Activated CD4-positive, alpha-beta T cell treated with anti-CD3 and anti-CD28 coated beads, Interleukin-2, amount 10 ng/mL, durations not matched to agents 7 days and 5 days (primary cell): ENCODE results near the gene MCM3AP. TPM values are rescaled to one million over a fixed set of nuclear protein-coding genes. Genes with fewer than 3 reads are reported as not detected.

Source experiments
- CTCF ChIA-PET: fragments of 350-600 bp; sonication (Branson Sonifier 250); formaldehyde crosslinking; loops from one replicate; lab custom pipeline; 2021; ENCODE audit warnings: antibody characterized with exemption; lab: Charles Lee
- POLR2A ChIA-PET: fragments of 350-600 bp; sonication (Branson Sonifier 250); formaldehyde crosslinking; loops from one replicate; lab custom pipeline; 2021; ENCODE audit warnings: antibody characterized with exemption; lab: Charles Lee
- DNase-seq: peaks from one replicate; pipeline ENCODE4 v3.0.0-alpha.2; 2020
- H3K27ac Mint-ChIP-seq: one replicate; pipeline ENCODE4 v1.8.0; 2021; ENCODE audit warnings: mild to moderate bottlenecking, moderate library complexity, mixed read lengths
- H3K27me3 Mint-ChIP-seq: one replicate; pipeline ENCODE4 v1.8.0; 2021; ENCODE audit warnings: mixed read lengths
- H3K36me3 Mint-ChIP-seq: one replicate; pipeline ENCODE4 v1.8.0; 2021; ENCODE audit warnings: low read depth, mixed read lengths
- H3K4me1 Mint-ChIP-seq: one replicate; pipeline ENCODE4 v1.8.0; 2021; ENCODE audit warnings: mixed read lengths
- H3K4me3 Mint-ChIP-seq: one replicate; pipeline ENCODE4 v1.8.0; 2021; ENCODE audit warnings: mild to moderate bottlenecking, moderate library complexity, mixed read lengths
- H3K9me3 Mint-ChIP-seq: one replicate; pipeline ENCODE4 v1.8.0; 2021; ENCODE audit warnings: mixed read lengths
- total RNA-seq, 2 experiments: library from RNA; stranded (reverse); gene quantifications; one replicate each; pipeline ENCODE4 v1.2.3, GENCODE V29; 2021

The MCM3AP gene
- total RNA-seq, 2 experiments from 2014 or later, result 94.5 to 118 TPM

- no peaks in the 10 kb centered on the region for H3K27me3 Mint-ChIP-seq
- DNase-seq, result no peak
- H3K36me3 Mint-ChIP-seq, result peaks cover 36% of the 10 kb centered on the region
- ChIA-PET CTCF (no interaction called here), POLR2A (no interaction called here)
- H3K9me3 Mint-ChIP-seq, result no peaks in the 10 kb centered on the region
- no peaks in the 10 kb centered on the region for H3K4me1 Mint-ChIP-seq
- H3K4me3 Mint-ChIP-seq, result no peak overlapping the region
- no peak overlapping the region for H3K27ac Mint-ChIP-seq
Measured at GRCh38 chr21:46196733-46197132, 88.7 kb downstream of the MCM3AP start.

- Mint-ChIP-seq H3K27ac (no peak overlapping the region), H3K27me3 (no peaks in the 10 kb centered on the region), H3K9me3 (no peaks in the 10 kb centered on the region), H3K36me3 (peaks cover 34% of the 10 kb centered on the region), H3K4me3 (no peak overlapping the region), H3K4me1 (no peaks in the 10 kb centered on the region)
- POLR2A ChIA-PET, result no interaction called here
- DNase-seq, result no peak
- CTCF ChIA-PET, result interaction anchor here (1.2 kb wide), 1 partner anchor 15 kb away, joined by 3 read pairs; no protein-coding TSS in a partner anchor
Measured at GRCh38 chr21:46195595-46196195, 89.7 kb downstream of the MCM3AP start.

- Mint-ChIP-seq H3K27me3 (no peaks in the 10 kb centered on the region), H3K36me3 (peaks cover 30% of the 10 kb centered on the region), H3K4me3 (no peak overlapping the region), H3K27ac (no peak overlapping the region), H3K4me1 (no peaks in the 10 kb centered on the region), H3K9me3 (no peaks in the 10 kb centered on the region)
- POLR2A ChIA-PET, result no interaction called here
- CTCF ChIA-PET, result interaction anchor here (0.6 to 1.2 kb wide), 2 partner anchors 14 to 81 kb away, joined by 3 read pairs; no protein-coding TSS in a partner anchor
- no peak for DNase-seq
Measured at GRCh38 chr21:46194374-46195334, 90.8 kb downstream of the MCM3AP start.

DNA sequence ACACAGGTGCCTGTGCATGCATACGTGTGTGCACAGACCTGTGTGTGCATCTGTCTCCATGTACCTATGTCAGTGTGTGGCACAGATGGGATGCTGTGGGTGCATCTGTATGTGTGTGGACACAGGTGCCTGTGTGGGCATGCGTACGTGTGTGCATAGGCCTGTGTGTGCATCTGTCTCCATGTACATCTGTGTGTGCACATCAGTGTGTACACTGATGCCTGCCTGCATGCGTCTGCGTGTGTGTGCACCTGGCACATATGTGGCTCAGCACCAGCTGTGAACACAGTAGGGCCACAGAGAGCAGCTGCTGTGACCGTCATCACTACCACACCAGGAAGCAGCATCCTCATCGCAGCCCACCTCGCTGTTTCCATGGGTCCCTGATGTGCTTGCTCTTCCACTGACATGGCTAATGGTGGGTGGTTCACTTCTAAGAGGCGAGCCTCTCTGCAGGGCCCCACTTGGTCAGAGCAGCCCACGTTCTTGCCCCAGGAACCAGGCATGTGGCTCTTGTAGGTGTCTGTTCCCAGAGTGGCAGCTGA, 91.5 kb downstream of the MCM3AP start:
- no peaks in the 10 kb centered on the region for H3K4me1 Mint-ChIP-seq
- ChIA-PET POLR2A (no interaction called here), CTCF (no interaction called here)
- no peak overlapping the region for H3K27ac Mint-ChIP-seq
- DNase-seq, result no peak
- H3K27me3 Mint-ChIP-seq, result no peaks in the 10 kb centered on the region
- H3K4me3 Mint-ChIP-seq, result no peak overlapping the region
- H3K36me3 Mint-ChIP-seq, result peaks cover 25% of the 10 kb centered on the region
- no peaks in the 10 kb centered on the region for H3K9me3 Mint-ChIP-seq

- Mint-ChIP-seq H3K4me1 (no peaks in the 10 kb centered on the region), H3K27me3 (no peaks in the 10 kb centered on the region), H3K36me3 (peaks cover 21% of the 10 kb centered on the region), H3K9me3 (no peaks in the 10 kb centered on the region), H3K4me3 (no peak overlapping the region), H3K27ac (no peak overlapping the region)
- POLR2A ChIA-PET, result no interaction called here
- no peak for DNase-seq
- CTCF ChIA-PET, result no interaction called here
Measured at GRCh38 chr21:46191686-46192575, 93.5 kb downstream of the MCM3AP start.

DNA sequence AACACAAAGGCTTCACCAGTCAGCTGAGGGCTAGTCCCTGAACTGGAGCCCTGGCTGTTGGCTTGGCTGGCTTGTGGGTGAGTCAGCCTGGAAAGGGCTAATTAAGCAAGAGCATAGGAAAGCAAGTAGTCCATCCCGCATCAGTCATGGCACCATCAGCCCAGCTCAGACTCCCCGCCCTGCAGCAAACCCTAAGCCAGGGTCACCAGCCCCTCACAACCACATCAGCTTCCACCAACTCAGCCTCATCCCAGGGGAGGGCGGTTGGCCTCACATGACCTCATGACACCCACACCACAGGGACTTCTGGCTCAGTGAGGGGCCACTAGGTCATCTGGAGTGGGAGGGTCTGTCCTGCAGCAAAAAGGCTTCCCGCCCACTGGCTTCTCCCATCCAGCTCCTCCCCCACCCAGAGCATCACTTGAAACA, 94.1 kb downstream of the MCM3AP start:
- ChIA-PET POLR2A (no interaction called here), CTCF (no interaction called here)
- Mint-ChIP-seq H3K4me1 (no peaks in the 10 kb centered on the region), H3K27me3 (no peaks in the 10 kb centered on the region), H3K4me3 (no peak overlapping the region), H3K9me3 (no peaks in the 10 kb centered on the region), H3K27ac (no peak overlapping the region), H3K36me3 (peaks cover 20% of the 10 kb centered on the region)
- no peak for DNase-seq

DNA sequence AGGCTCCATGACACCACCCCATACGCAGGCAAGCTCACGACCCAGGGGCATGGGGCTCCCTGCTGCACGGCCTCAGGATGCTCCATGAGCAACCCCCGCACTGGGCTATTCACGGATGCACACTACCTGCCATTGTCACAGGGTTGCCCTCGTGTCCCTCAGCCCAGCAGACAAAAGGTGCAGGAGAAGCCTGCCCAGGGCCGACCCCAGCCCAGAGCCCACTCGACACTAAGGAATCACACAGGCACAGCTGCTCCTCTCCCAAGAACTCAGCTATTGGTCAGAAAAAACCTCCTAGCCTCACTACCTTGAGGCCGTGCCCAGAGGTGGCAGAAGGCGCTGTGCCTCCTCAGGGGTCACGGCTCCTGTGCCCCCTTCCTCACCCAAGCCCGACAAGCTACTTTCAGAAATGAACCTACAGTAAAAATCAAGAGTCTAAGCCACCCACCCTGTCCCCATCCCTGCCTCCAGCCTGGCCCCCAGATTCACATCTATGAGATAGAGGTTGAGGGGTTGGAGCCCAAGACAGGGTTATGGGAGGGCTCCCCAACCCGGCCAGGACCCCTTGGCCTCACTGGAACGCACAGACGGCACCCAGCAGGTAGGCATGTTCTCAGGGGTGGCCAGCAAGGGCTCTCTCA, 94.8 kb downstream of the MCM3AP start:
- Mint-ChIP-seq H3K27me3 (peaks cover 4% of the 10 kb centered on the region), H3K4me1 (peaks cover 4% of the 10 kb centered on the region), H3K27ac (no peak overlapping the region), H3K36me3 (peaks cover 19% of the 10 kb centered on the region), H3K9me3 (no peaks in the 10 kb centered on the region), H3K4me3 (no peak overlapping the region)
- CTCF ChIA-PET, result no interaction called here
- POLR2A ChIA-PET, result interaction anchor here (0.6 kb wide), 1 partner anchor 453 kb away, joined by 3 read pairs; no protein-coding TSS in a partner anchor
- DNase-seq, result no peak

GRCh38 chr21:46189959-46190490, 95.4 kb downstream of the MCM3AP start:
- H3K4me3 Mint-ChIP-seq, result no peak overlapping the region
- POLR2A ChIA-PET, result interaction anchor here (0.6 kb wide), 1 partner anchor 453 kb away, joined by 3 read pairs; no protein-coding TSS in a partner anchor
- peaks cover 6% of the 10 kb centered on the region for H3K27me3 Mint-ChIP-seq
- CTCF ChIA-PET, result no interaction called here
- H3K9me3 Mint-ChIP-seq, result no peaks in the 10 kb centered on the region
- H3K4me1 Mint-ChIP-seq, result peaks cover 7% of the 10 kb centered on the region
- peaks cover 14% of the 10 kb centered on the region for H3K36me3 Mint-ChIP-seq
- H3K27ac Mint-ChIP-seq, result no peak overlapping the region
- no peak for DNase-seq

- H3K4me1 Mint-ChIP-seq, result peaks cover 12% of the 10 kb centered on the region
- POLR2A ChIA-PET, result interaction anchor here (0.6 kb wide), 1 partner anchor 454 kb away, joined by 3 read pairs; no protein-coding TSS in a partner anchor
- no peaks in the 10 kb centered on the region for H3K9me3 Mint-ChIP-seq
- DNase-seq, result no peak
- H3K27ac Mint-ChIP-seq, result no peak overlapping the region
- no peak overlapping the region for H3K4me3 Mint-ChIP-seq
- CTCF ChIA-PET, result no interaction called here
- peaks cover 12% of the 10 kb centered on the region for H3K36me3 Mint-ChIP-seq
- peaks cover 10% of the 10 kb centered on the region for H3K27me3 Mint-ChIP-seq
Measured at GRCh38 chr21:46189213-46189958, 96.0 kb downstream of the MCM3AP start.

- Mint-ChIP-seq H3K4me3 (no peak overlapping the region), H3K36me3 (peaks cover 3% of the 10 kb centered on the region), H3K9me3 (no peaks in the 10 kb centered on the region), H3K27me3 (peaks cover 10% of the 10 kb centered on the region), H3K4me1 (peaks cover 12% of the 10 kb centered on the region), H3K27ac (no peak overlapping the region)
- POLR2A ChIA-PET, result no interaction called here
- CTCF ChIA-PET, result no interaction called here
- no peak for DNase-seq
Measured at GRCh38 chr21:46188226-46189212, 96.9 kb downstream of the MCM3AP start.
